Fibroblast of lung (primary cell): ENCODE measurements around the gene ABCG4. TPM values are rescaled to one million over a fixed set of nuclear protein-coding genes. Genes with fewer than 3 reads are reported as not detected.
"Not testable (repeated sequence)": the region's sequence is repeated elsewhere in the genome, so short reads cannot be mapped to it uniquely, and the experiment has no call there.

ENCODE experiments used
- DNase-seq, 2 donors: peaks; one replicate each; pipeline versions ENCODE4 v3.0.0 to v3.0.0-alpha.2; 2010; ENCODE audit warnings: low read depth in 2 of 2
- H2AFZ ChIP-seq: 2 replicates; pipeline ENCODE4 v1.5.1; 2012; ENCODE audit warnings: low read length, control low read depth, inconsistent platforms
- H3K27ac ChIP-seq: 2 replicates; pipeline ENCODE4 v1.5.1; 2011; ENCODE audit warnings: low read length, control low read depth; ENCODE audit not compliant: insufficient read depth
- H3K27me3 ChIP-seq: 2 replicates; pipeline ENCODE4 v1.5.1; 2011; ENCODE audit warnings: mild to moderate bottlenecking, low read length; ENCODE audit not compliant: control insufficient read depth, insufficient read depth
- H3K36me3 ChIP-seq: 2 replicates; pipeline ENCODE4 v1.5.1; 2011; ENCODE audit warnings: low read length; ENCODE audit not compliant: control insufficient read depth, insufficient read depth
- H3K4me1 ChIP-seq: 2 replicates; pipeline ENCODE4 v1.5.1; 2011; ENCODE audit warnings: low read length; ENCODE audit not compliant: control insufficient read depth, insufficient read depth; ENCODE audit errors: extremely low read depth
- H3K4me2 ChIP-seq: 2 replicates; pipeline ENCODE4 v1.5.1; 2011; ENCODE audit warnings: low read length, control low read depth; ENCODE audit not compliant: insufficient read depth; ENCODE audit errors: extremely low read depth
- H3K4me3 ChIP-seq, 4 experiments: fragments of 200-600 bp in 1 of 4; sonication (generic) in 1 of 4; replicated peaks in 1 of 4; 2 replicates each; pipeline ENCODE4 v1.5.1; 2011 to 2016; ENCODE audit warnings: low read length in 4 of 4, low read depth in 3 of 4, mild to moderate bottlenecking in 3 of 4, control low read depth in 2 of 4, inconsistent platforms in 1 of 4, mixed read lengths in 1 of 4; ENCODE audit not compliant: insufficient read depth in 1 of 4; ENCODE audit errors: control extremely low read depth in 1 of 4
- H3K79me2 ChIP-seq: 2 replicates; pipeline ENCODE4 v1.5.1; 2012; ENCODE audit warnings: mild to moderate bottlenecking, low read length, inconsistent platforms; ENCODE audit not compliant: control insufficient read depth, insufficient read depth
- H3K9ac ChIP-seq: 2 replicates; pipeline ENCODE4 v1.5.1; 2011; ENCODE audit warnings: mild to moderate bottlenecking, low read length, control low read depth; ENCODE audit not compliant: insufficient read depth
- H3K9me3 ChIP-seq: 2 replicates; pipeline ENCODE4 v1.5.1; 2012; ENCODE audit warnings: low read depth, low read length; ENCODE audit not compliant: control insufficient read depth, insufficient read depth
- H4K20me1 ChIP-seq: 2 replicates; pipeline ENCODE4 v1.5.1; 2011; ENCODE audit warnings: low read length; ENCODE audit not compliant: control insufficient read depth, insufficient read depth; ENCODE audit errors: extremely low read depth
- EZH2 ChIP-seq: IDR thresholded peaks from 2 replicates; pipeline ENCODE4 v1.5.1; 2012; ENCODE audit warnings: low read length, control low read depth, mild to moderate bottlenecking; ENCODE audit errors: missing control alignments
- polyA plus RNA-seq, 2 donors: library from polyadenylated mRNA; depleted of rRNA in 1 of 2; stranded (reverse) in 1 of 2; unstranded in 1 of 2; fragments of >200 nt; gene quantifications; 2 replicates each; pipeline ENCODE4 v1.2.1, GENCODE V29; 2011 to 2012; ENCODE audit warnings: missing spikeins in 1 of 2
- total RNA-seq: library from RNA; depleted of rRNA; stranded (reverse); fragments of >200 nt; gene quantifications from 2 replicates; pipeline ENCODE4 v1.2.1, GENCODE V29; 2014
- TF ChIP-seq, protein P1 (sequence below), 2 donors: IDR thresholded peaks in 1 of 2; conservative IDR thresholded peaks in 1 of 2; 1 replicate in 1 of 2; 2 replicates in 1 of 2; pipeline ENCODE4 v1.5.1; 2011 to 2012; ENCODE audit warnings: low read length in 2 of 2, control low read depth in 1 of 2, inconsistent platforms in 1 of 2, low read depth in 1 of 2, mild to moderate bottlenecking in 1 of 2

The ABCG4 gene
- total and polyA plus RNA-seq, 2 donors (not counting 1 experiment from before 2014, with no cell fraction given) = 0.12 to 0.17 TPM

DNA sequence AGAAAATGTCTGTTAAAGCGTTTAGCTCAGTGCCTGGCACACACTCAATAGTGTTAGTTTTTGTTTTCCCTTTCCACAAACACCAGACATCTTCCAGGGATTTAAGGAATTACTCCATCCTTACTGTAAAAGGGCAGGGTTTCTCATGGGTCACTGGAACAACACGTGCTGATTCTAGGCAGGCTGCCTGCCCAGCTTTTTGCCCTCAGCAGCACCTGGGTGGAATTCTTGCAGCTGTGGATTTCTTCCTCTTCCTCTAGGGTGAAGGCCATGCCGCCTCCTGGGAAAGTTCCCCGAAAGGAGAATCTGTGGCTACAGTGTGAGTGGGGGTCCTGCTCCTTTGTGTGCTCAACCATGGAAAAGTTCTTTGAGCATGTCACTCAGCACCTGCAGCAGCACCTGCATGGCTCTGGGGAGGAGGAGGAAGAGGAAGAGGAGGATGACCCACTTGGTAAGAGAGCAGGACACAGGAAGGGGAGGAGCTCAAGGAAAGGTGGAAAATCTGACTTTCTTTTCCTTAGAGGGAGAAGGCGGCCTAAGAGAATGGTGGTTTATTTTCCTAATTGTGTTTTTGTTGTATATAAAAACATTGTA, 22.1 kb upstream of the ABCG4 start:
- no peak for DNase-seq
- Histone ChIP-seq H3K27ac (no peak overlapping the region), H3K9me3 (no peaks in the 10 kb centered on the region), H3K4me3 (no peak overlapping the region), H3K9ac (no peak overlapping the region), H3K79me2 (peaks cover 15% of the 10 kb centered on the region), H4K20me1 (no peaks in the 10 kb centered on the region), H3K4me1 (peaks cover 4% of the 10 kb centered on the region), H3K36me3 (peaks cover 8% of the 10 kb centered on the region), H3K27me3 (no peaks in the 10 kb centered on the region), H3K4me2 (no peak overlapping the region), H2AFZ (no peak overlapping the region)
- TF ChIP-seq, protein P1, sequence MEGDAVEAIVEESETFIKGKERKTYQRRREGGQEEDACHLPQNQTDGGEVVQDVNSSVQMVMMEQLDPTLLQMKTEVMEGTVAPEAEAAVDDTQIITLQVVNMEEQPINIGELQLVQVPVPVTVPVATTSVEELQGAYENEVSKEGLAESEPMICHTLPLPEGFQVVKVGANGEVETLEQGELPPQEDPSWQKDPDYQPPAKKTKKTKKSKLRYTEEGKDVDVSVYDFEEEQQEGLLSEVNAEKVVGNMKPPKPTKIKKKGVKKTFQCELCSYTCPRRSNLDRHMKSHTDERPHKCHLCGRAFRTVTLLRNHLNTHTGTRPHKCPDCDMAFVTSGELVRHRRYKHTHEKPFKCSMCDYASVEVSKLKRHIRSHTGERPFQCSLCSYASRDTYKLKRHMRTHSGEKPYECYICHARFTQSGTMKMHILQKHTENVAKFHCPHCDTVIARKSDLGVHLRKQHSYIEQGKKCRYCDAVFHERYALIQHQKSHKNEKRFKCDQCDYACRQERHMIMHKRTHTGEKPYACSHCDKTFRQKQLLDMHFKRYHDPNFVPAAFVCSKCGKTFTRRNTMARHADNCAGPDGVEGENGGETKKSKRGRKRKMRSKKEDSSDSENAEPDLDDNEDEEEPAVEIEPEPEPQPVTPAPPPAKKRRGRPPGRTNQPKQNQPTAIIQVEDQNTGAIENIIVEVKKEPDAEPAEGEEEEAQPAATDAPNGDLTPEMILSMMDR (conservative IDR thresholded peaks at IDR 0.05 in 1 of 2, IDR thresholded peaks at IDR 0.05 in 1 of 2; ENCODE audit: low read depth in 1 of 2, low read length in 2 of 2) = no peak
- no peak for TF ChIP-seq EZH2

DNA sequence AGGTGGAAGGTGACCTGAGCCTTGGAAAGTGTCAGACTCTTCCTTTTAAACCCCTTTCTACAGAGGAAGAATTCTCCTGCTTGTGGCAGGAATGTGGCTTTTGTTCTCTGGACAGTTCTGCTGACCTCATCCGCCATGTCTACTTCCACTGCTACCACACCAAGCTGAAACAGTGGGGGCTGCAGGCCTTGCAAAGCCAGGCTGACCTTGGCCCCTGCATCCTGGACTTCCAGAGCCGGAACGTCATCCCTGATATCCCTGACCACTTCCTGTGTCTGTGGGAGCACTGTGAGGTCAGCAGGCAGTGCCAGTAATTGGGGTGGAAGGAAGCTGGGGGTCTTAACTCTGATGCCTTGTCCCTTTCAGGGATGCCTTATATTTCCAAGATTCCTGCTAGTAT, 18.2 kb upstream of the ABCG4 start:
- no peak for TF ChIP-seq EZH2

DNA sequence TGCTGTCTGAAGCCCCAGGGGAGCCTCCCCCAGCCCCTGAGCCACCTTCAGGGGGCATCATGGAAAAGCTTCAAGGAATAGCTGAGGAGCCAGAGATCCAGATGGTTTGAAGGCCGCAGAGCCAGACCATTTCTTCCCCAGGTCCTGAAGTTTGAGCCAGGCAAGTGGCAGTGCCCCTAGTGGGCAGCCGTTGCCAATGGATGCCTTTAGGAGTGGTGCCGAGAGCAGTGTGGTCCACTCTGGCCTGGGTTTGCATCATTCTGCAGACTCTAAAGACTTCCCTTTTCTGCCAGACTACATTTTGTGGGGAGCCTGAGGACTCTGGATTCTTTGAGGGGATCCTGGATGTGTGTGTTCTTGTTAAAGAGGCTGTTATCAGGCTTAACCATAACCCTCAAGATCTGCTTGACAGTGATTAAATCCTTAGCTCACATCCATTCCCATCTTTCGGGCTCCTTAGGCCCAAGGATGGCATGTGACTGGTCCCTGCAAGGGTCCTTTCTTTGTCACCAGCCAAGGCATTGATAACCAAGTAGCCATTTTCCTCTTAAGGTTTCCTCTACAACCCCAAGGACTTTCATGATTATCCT, 14.4 kb upstream of the ABCG4 start:
- Histone ChIP-seq H3K9ac (no peak overlapping the region), H3K27ac (no peak overlapping the region)

More for the DNA sequence above, 18.2 kb upstream of the ABCG4 start:
- Histone ChIP-seq H3K4me3 (no peak overlapping the region), H3K27me3 (no peaks in the 10 kb centered on the region), H3K9me3 (no peaks in the 10 kb centered on the region), H3K36me3 (peaks cover 10% of the 10 kb centered on the region), H3K79me2 (no peaks in the 10 kb centered on the region), H3K4me2 (no peak overlapping the region), H3K4me1 (no peaks in the 10 kb centered on the region), H3K27ac (no peak overlapping the region), H3K9ac (no peak overlapping the region), H4K20me1 (no peaks in the 10 kb centered on the region), H2AFZ (no peak overlapping the region)
- DNase-seq = peak in 1 of 2 donors; percentile 37

DNA sequence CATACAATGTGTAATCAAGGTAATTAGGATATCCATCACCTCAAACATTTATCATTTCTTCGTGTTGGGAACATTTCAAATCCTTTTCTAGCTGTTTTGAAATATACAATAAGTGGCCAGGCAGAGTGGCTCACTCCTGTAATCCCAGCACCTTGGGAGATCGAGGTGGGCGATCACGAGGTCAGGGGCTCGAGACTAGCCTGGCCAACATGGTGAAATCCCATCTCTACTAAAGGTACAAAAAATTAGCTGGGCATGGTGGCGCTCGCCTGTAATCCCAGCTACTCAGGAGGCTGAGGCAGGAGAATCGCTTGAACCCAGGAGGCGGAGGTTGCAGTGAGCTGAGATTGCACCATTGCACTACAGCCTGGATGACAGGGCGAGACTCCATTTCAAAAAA, 9.6 kb upstream of the ABCG4 start:
- H3K9ac ChIP-seq, H3K4me2 ChIP-seq, H3K9me3 ChIP-seq: not testable (repeated sequence)

More for the DNA sequence above, 14.4 kb upstream of the ABCG4 start:
- Histone ChIP-seq H3K4me1 (no peaks in the 10 kb centered on the region), H3K9me3 (no peaks in the 10 kb centered on the region), H3K79me2 (no peaks in the 10 kb centered on the region), H4K20me1 (no peaks in the 10 kb centered on the region), H2AFZ (no peak overlapping the region), H3K27me3 (no peaks in the 10 kb centered on the region), H3K4me3 (no peak overlapping the region), H3K36me3 (peaks cover 10% of the 10 kb centered on the region), H3K4me2 (no peak overlapping the region)
- DNase-seq = no peak
- TF ChIP-seq, protein P1 (conservative IDR thresholded peaks at IDR 0.05 in 1 of 2, IDR thresholded peaks at IDR 0.05 in 1 of 2; ENCODE audit: low read depth in 1 of 2, low read length in 2 of 2) = peak; percentile 28 to 49
- TF ChIP-seq EZH2 = no peak

More for the DNA sequence above, 9.6 kb upstream of the ABCG4 start:
- H3K27ac ChIP-seq, H3K4me3 ChIP-seq, H3K4me1 ChIP-seq, H2AFZ ChIP-seq, H4K20me1 ChIP-seq, DNase-seq, H3K79me2 ChIP-seq, H3K36me3 ChIP-seq, H3K27me3 ChIP-seq: not testable (repeated sequence)
